GM23248 (cell line): ENCODE measurements around the gene IGSF3. TPM values are rescaled to one million over a fixed set of nuclear protein-coding genes. Genes with fewer than 3 reads are reported as not detected.

Source experiments
- DNase-seq: peaks from one replicate; pipeline ENCODE4 v3.0.0-alpha.2; 2015
- H2AFZ ChIP-seq: fragments of 200-600 bp; sonication (generic); 2 replicates; pipeline ENCODE4 v1.6.1; 2016; ENCODE audit warnings: antibody characterized with exemption
- H3F3A ChIP-seq: fragments of 200-600 bp; sonication (generic); 2 replicates; pipeline ENCODE4 v1.6.1; 2016; ENCODE audit warnings: mild to moderate bottlenecking, antibody characterized with exemption, mixed run types; ENCODE audit not compliant: insufficient read depth
- H3K27ac ChIP-seq: fragments of 200-600 bp; sonication (generic); 2 replicates; pipeline ENCODE4 v1.5.1; 2016; ENCODE audit warnings: mild to moderate bottlenecking
- H3K27me3 ChIP-seq: fragments of 200-600 bp; sonication (generic); replicated peaks from 2 replicates; pipeline ENCODE4 v1.6.1; 2016; ENCODE audit warnings: mild to moderate bottlenecking; ENCODE audit not compliant: insufficient read depth
- H3K36me3 ChIP-seq: fragments of 200-600 bp; sonication (generic); 2 replicates; pipeline ENCODE4 v1.6.1; 2016; ENCODE audit warnings: low read depth, mild to moderate bottlenecking
- H3K4me1 ChIP-seq: fragments of 200-600 bp; sonication (generic); 2 replicates; pipeline ENCODE4 v1.6.1; 2016; ENCODE audit warnings: mild to moderate bottlenecking; ENCODE audit not compliant: insufficient read depth
- H3K4me2 ChIP-seq: fragments of 200-600 bp; sonication (generic); one replicate; pipeline ENCODE4 v1.6.1; 2016; ENCODE audit warnings: mild to moderate bottlenecking; ENCODE audit not compliant: unreplicated experiment
- H3K4me3 ChIP-seq: fragments of 200-600 bp; sonication (generic); 2 replicates; pipeline ENCODE4 v1.5.1; 2016; ENCODE audit warnings: mild to moderate bottlenecking
- H3K79me2 ChIP-seq: fragments of 200-600 bp; sonication (generic); 2 replicates; pipeline ENCODE4 v1.6.1; 2016; ENCODE audit warnings: mild to moderate bottlenecking; ENCODE audit not compliant: insufficient read depth
- H3K9ac ChIP-seq: fragments of 200-600 bp; sonication (generic); 2 replicates; pipeline ENCODE4 v1.6.1; 2016; ENCODE audit warnings: mild to moderate bottlenecking
- H3K9me2 ChIP-seq: fragments of 200-600 bp; sonication (generic); 2 replicates; pipeline ENCODE4 v1.6.1; 2016; ENCODE audit warnings: mixed run types, mild to moderate bottlenecking, moderate library complexity; ENCODE audit not compliant: insufficient read depth
- H3K9me3 ChIP-seq: fragments of 200-600 bp; sonication (generic); one replicate; pipeline ENCODE4 v1.6.1; 2017; ENCODE audit warnings: low read depth
- H4K20me1 ChIP-seq: fragments of 200-600 bp; sonication (generic); 2 replicates; pipeline ENCODE4 v1.6.0; 2016; ENCODE audit not compliant: insufficient read depth
- EZH2 ChIP-seq: fragments of 200-600 bp; sonication (generic); IDR thresholded peaks from 2 replicates; pipeline ENCODE4 v1.6.1; 2018; ENCODE audit warnings: antibody characterized with exemption, mild to moderate bottlenecking; ENCODE audit not compliant: insufficient read depth, poor library complexity, severe bottlenecking
- EZH2phosphoT487 ChIP-seq: fragments of 200-600 bp; sonication (generic); IDR thresholded peaks from 2 replicates; pipeline ENCODE4 v1.6.1; 2018; ENCODE audit warnings: antibody characterized with exemption, moderate library complexity, mild to moderate bottlenecking, low read depth; ENCODE audit not compliant: insufficient read depth
- WGBS, 2 experiments: methylation state at CpG; one replicate each; pipeline ENCODE4 v1.1.6; 2015 to 2017; ENCODE audit warnings: low lambda C conversion rate in 2 of 2, low coverage in 1 of 2; ENCODE audit errors: missing lambda C conversion rate in 2 of 2; 5-methylcytosine and 5-hydroxymethylcytosine counted together
- in situ Hi-C: fragments of 300-500 bp; cut with MboI; formaldehyde crosslinking; loops from 2 replicates; pipeline ENCODE4 v1.15.0; 2020
- polyA plus RNA-seq: library from polyadenylated mRNA; unstranded; fragments of >200 nt; fragmentation: Nextera tagmentation; extraction: Ambion mirVana; gene quantifications from 2 replicates; pipeline ENCODE4 v1.2.1, GENCODE V29; 2016
- total RNA-seq: library from RNA; depleted of rRNA; stranded (reverse); fragments of >200 nt; shearing (Covaris generic); gene quantifications from 2 replicates; pipeline ENCODE4 v1.2.3, GENCODE V29; 2014

IGSF3 gene
- total and polyA plus RNA-seq, 2 experiments from 2014 or later: 0.08 to 0.22 TPM

DNA sequence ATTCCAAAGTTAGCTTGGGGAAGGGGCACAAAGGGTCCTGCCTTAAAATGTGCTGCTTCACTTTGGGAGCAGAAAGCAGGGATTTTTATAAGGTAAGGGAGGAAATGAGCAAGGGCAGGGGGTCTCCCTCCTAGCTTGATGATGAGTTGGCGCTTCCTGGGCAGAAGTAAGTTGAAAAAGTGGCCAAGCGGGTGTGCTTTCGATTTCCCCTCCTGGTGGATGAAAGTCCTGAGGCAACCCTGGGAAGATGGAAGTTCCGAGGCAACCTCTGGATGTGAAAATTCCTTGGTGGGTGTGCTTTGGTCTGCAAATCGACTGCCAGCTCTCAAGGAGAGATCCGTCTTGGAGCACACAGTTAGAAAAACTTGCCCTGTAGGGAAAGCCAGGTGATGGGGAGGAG lies 45.0 kb upstream of the IGSF3 start:
- Histone ChIP-seq H3K36me3 (no peaks in the 10 kb centered on the region), H3F3A (no peaks in the 10 kb centered on the region), H3K9ac (no peak overlapping the region), H3K4me2 (no peak overlapping the region), H3K27ac (no peak overlapping the region), H2AFZ (no peak overlapping the region), H3K4me1 (no peaks in the 10 kb centered on the region), H3K9me3 (no peaks in the 10 kb centered on the region), H3K27me3 (peaks cover 21% of the 10 kb centered on the region; the same call in 1 of the 2 replicates), H4K20me1 (no peaks in the 10 kb centered on the region), H3K79me2 (no peaks in the 10 kb centered on the region), H3K9me2 (no peaks in the 10 kb centered on the region), H3K4me3 (no peak overlapping the region)
- no peak for DNase-seq
- 57% methylated on average over 6 of the region's 6 CpGs for WGBS, 2 experiments
- in situ Hi-C loops: no loop called here
- no peak for TF ChIP-seq EZH2
- no peak for TF ChIP-seq EZH2phosphoT487

DNA sequence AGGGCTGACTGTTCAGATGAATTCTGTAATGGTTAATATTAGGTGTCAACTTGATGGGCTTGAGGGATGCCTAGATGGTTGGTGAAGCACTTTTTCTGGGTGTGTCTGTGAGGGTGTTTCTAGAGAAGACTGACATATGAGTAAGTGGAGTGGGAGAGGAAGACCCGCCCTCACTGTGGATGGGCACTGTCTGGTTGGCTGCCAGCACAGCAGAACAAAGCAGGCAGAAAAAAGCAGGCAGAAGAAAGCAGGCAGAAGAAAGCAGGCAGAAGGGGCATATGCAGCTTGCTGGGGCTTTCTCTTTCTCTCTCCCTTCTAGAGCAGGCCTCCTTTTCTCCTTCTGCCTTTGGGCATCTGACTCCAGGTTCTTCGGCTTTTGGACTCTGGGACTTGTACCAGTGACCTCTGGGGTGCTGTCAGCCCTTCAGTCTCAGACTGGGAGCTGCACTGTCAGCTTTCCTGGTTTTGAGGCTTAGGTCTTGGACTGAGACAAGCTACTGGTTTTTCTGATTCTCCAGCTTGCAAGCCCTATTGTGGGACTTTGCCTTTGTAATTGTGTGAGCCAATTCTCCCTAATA lies 43.8 kb upstream of the IGSF3 start:
- Histone ChIP-seq H3K4me2 (no peak overlapping the region), H3K9ac (no peak overlapping the region), H3K27ac (no peak overlapping the region), H4K20me1 (no peaks in the 10 kb centered on the region), H3K9me3 (no peaks in the 10 kb centered on the region), H3K27me3 (peaks cover 23% of the 10 kb centered on the region; the same call in 1 of the 2 replicates), H3K9me2 (no peaks in the 10 kb centered on the region), H3K36me3 (no peaks in the 10 kb centered on the region), H2AFZ (no peak overlapping the region), H3F3A (no peaks in the 10 kb centered on the region), H3K4me3 (no peak overlapping the region), H3K4me1 (no peaks in the 10 kb centered on the region), H3K79me2 (no peaks in the 10 kb centered on the region)
- 17 to 21% methylated on average over 2 of the region's 2 CpGs for WGBS, 2 experiments
- no peak for DNase-seq
- in situ Hi-C loops: no loop called here
- TF ChIP-seq EZH2phosphoT487: no peak
- no peak for TF ChIP-seq EZH2

DNA sequence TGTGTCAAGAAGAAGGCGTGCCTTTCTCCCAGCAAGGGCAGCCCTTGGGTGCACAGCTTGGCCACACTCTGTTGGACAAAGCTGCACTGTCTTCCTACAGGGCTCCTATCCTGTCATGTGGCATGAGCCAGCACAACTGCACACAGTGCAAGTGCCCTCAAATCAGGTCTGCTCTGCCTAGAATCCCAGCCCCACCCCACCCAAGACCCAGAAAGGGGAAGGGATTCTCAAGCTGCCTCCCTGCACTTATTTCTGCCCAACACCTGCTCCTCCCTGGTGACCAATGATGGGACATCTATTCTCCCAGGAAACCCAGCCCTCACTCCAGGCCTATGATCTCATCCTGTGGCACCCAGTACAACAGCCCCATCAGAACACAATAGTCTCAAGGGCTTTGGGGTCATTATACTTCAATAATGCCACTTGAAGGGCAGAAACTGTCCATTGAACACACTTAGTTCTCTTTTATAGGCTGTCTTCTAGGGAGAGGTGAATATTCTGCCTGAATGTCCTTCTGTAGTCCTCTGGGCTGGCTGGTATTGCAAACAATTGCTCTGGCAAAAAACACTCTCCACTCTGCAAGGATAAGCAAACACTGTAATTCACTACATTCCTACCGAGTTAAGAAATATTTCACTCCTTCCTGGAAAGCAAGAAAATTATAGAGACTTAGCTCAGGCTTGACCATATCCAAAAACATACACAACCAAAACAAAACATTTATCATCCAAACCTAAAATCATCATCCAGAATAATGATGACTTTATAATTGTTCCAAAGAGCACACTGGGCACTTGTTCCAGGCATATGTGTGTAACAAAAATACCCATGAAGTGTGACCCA lies 43.1 kb upstream of the IGSF3 start:
- no peaks in the 10 kb centered on the region for H3K79me2 ChIP-seq
- H3K9me3 ChIP-seq: no peaks in the 10 kb centered on the region
- H3K4me2 ChIP-seq: no peak overlapping the region
- no peak for DNase-seq
- H3K9me2 ChIP-seq: no peaks in the 10 kb centered on the region
- TF ChIP-seq EZH2 (no peak), EZH2phosphoT487 (no peak)
- H4K20me1 ChIP-seq: no peaks in the 10 kb centered on the region
- no peaks in the 10 kb centered on the region for H3F3A ChIP-seq
- H3K4me3 ChIP-seq: no peak overlapping the region
- in situ Hi-C loops: no loop called here
- no peak overlapping the region for H3K9ac ChIP-seq
- 21 to 22% methylated on average over 2 of the region's 2 CpGs for WGBS, 2 experiments
- no peaks in the 10 kb centered on the region for H3K4me1 ChIP-seq
- peaks cover 23% of the 10 kb centered on the region; the same call in 1 of the 2 replicates for H3K27me3 ChIP-seq
- H2AFZ ChIP-seq: no peak overlapping the region
- H3K27ac ChIP-seq: no peak overlapping the region
- no peaks in the 10 kb centered on the region for H3K36me3 ChIP-seq

DNA sequence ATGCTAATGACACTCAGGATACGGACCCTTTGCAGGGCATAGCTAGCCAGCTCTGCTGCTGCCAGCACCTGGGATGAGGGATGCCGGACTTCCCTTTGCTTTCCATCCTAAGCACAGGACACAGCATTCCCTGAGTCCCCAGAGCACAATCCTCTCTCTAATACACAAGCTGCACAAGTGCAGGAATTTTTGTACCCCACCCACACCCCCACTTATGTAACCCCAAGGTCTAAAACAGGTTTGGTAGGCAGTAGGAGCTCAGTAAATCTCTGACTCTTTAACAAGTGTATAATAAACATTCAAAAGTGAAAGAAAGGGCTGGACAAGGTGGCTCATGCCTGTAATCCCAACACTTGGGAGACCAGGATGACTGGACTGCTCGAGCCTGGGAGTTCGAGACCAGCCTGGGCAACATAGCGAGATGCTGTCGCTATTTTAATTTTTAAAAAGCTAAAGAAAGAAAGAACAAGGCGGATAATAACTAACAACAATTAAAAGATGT lies 42.2 kb upstream of the IGSF3 start:
- no peak for DNase-seq
- Histone ChIP-seq H3K9me2 (no peaks in the 10 kb centered on the region), H3K4me1 (no peaks in the 10 kb centered on the region), H3K79me2 (no peaks in the 10 kb centered on the region), H4K20me1 (no peaks in the 10 kb centered on the region), H2AFZ (no peak overlapping the region), H3F3A (no peaks in the 10 kb centered on the region), H3K9me3 (no peaks in the 10 kb centered on the region), H3K9ac (no peak overlapping the region), H3K27ac (no peak overlapping the region), H3K4me2 (no peak overlapping the region), H3K27me3 (peaks cover 23% of the 10 kb centered on the region; the same call in 1 of the 2 replicates), H3K4me3 (no peak overlapping the region), H3K36me3 (no peaks in the 10 kb centered on the region)
- WGBS, 2 experiments: 72 to 86% methylated on average over 7 of the region's 7 CpGs
- in situ Hi-C loops: no loop called here
- TF ChIP-seq EZH2: no peak
- TF ChIP-seq EZH2phosphoT487: no peak
